ENCODE results near the gene HTR1E. TPM values are rescaled to one million over a fixed set of nuclear protein-coding genes. Genes with fewer than 3 reads are reported as not detected.

Gene HTR1E
- total RNA-seq, 1 donor from 2014 or later, result not detected

DNA sequence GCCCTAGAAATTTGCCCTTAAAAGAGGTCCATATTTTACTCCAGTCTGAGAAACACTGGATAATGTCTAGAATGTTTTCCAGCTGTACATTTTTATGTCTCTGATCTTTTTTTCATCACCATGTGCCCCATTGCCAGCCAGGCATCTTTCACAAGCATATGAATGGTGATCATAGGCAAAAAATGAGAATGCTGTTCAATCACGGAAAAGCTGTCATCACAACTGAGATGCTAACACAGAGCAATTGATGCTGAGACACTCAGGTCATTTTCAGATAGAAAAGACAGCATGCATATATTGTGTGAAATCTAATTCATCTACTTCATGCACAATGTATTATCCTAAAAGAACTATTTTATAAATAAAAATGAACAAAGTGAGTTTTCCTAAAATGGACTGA is 116.0 kb downstream of the HTR1E start:
- Histone ChIP-seq H3K27ac (no peak overlapping the region), H3K36me3 (no peaks in the 10 kb centered on the region), H3K4me3 (no peak overlapping the region), H3K9me3 (no peaks in the 10 kb centered on the region), H3K4me1 (no peaks in the 10 kb centered on the region), H3K27me3 (ENCODE audit: low read depth) (no peaks in the 10 kb centered on the region)
- no peak for DNase-seq
- intact Hi-C loops (cut with DNase I), result no loop called here
- TF ChIP-seq, protein P1, sequence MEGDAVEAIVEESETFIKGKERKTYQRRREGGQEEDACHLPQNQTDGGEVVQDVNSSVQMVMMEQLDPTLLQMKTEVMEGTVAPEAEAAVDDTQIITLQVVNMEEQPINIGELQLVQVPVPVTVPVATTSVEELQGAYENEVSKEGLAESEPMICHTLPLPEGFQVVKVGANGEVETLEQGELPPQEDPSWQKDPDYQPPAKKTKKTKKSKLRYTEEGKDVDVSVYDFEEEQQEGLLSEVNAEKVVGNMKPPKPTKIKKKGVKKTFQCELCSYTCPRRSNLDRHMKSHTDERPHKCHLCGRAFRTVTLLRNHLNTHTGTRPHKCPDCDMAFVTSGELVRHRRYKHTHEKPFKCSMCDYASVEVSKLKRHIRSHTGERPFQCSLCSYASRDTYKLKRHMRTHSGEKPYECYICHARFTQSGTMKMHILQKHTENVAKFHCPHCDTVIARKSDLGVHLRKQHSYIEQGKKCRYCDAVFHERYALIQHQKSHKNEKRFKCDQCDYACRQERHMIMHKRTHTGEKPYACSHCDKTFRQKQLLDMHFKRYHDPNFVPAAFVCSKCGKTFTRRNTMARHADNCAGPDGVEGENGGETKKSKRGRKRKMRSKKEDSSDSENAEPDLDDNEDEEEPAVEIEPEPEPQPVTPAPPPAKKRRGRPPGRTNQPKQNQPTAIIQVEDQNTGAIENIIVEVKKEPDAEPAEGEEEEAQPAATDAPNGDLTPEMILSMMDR (IDR thresholded peaks at IDR 0.05), result no peak
- ATAC-seq, result no peak

DNA sequence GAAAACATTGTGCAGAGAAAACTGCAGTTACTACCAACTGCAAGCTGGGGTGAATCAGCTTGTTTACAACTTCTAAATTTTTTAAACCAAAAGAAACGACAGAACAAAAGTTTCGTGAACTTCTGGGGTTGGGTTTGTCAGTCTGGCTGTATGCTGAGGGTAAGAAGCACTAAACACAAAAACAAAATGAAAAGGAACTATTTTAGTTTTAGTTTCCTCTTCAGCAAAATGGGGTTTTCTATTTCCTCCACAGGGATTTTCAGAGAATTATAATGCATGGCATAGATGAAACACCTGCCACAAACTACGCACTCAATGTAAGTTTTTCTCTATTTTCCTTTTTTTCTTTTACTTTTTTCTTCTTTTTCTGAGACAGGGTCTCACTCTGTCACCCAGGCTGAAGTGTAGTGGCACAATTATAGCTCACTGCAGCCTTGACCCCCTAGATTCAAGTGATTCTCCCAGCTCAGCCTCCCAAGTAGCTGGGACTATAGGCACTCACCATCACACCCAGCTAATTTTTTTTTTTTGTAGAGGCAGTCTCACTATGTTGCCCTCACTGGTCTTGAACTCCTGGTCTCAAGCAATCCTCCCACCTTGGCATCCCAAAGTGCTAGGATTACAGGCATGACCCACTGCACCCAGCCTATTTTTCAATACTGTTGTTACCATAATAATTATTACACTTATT is 117.0 kb downstream of the HTR1E start:
- DNase-seq, result no peak
- ATAC-seq, result no peak
- H3K9me3 ChIP-seq, result no peaks in the 10 kb centered on the region
- H3K4me1 ChIP-seq, result no peaks in the 10 kb centered on the region
- H3K4me3 ChIP-seq, result no peak overlapping the region
- no peak overlapping the region for H3K27ac ChIP-seq
- TF ChIP-seq, protein P1 (IDR thresholded peaks at IDR 0.05), result no peak
- no peaks in the 10 kb centered on the region for H3K36me3 ChIP-seq
- intact Hi-C loops (cut with DNase I), result no loop called here
- no peaks in the 10 kb centered on the region for H3K27me3 ChIP-seq (ENCODE audit: low read depth)

DNA sequence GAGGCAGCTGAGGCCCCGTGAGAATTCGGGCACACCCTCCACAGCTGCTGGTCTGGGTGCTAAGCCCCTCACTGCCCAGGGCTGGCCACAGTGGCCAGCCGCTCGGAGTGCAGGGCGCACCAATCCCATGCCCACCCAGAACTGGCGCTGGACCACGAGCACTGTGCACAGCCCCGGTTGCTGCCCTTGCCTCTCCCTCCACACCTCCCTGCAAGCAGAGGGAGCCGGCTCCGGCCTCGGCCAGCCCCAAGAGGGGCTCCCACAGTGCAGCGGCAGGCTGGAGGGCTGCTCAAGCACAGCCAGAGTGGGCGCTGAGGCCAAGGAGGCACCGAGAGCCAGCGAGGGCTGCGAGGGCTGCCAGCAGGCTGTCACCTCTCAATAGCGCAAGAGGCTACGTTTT is 122.6 kb downstream of the HTR1E start:
- no peaks in the 10 kb centered on the region for H3K9me3 ChIP-seq
- H3K27me3 ChIP-seq (ENCODE audit: low read depth), result no peaks in the 10 kb centered on the region
- intact Hi-C loops (cut with DNase I), result no loop called here
- TF ChIP-seq, protein P1 (IDR thresholded peaks at IDR 0.05), result no peak
- H3K27ac ChIP-seq, result no peak overlapping the region
- H3K4me1 ChIP-seq, result no peaks in the 10 kb centered on the region
- ATAC-seq (no peak), DNase-seq (no peak)
- H3K4me3 ChIP-seq, result no peak overlapping the region
- no peaks in the 10 kb centered on the region for H3K36me3 ChIP-seq

DNA sequence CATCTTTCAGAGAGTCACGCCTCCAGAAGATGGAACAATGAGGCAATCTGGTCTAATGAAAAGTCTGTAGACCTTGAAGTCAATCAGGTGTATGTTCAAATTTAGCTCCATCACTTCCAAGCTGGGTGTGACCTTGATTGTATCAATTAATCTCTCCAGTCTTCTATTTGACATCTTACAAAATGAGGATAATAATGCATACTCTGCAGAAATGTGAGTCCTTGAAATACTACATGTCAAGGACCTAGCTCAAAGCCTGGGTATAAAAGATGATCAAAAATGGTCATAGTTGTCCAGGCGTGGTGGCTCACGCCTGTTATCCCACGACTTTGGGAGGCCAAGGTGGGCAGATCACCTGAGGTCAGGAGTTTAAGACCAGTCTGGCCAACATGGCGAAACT is 127.8 kb downstream of the HTR1E start:
- intact Hi-C loops (cut with DNase I), result no loop called here
- H3K4me1 ChIP-seq, result no peaks in the 10 kb centered on the region
- no peaks in the 10 kb centered on the region for H3K27me3 ChIP-seq (ENCODE audit: low read depth)
- H3K27ac ChIP-seq, result no peak overlapping the region
- no peaks in the 10 kb centered on the region for H3K36me3 ChIP-seq
- H3K4me3 ChIP-seq, result no peak overlapping the region
- TF ChIP-seq, protein P1 (IDR thresholded peaks at IDR 0.05), result no peak
- no peaks in the 10 kb centered on the region for H3K9me3 ChIP-seq
- DNase-seq (no peak), ATAC-seq (no peak)

Other genes with a start within 250 kb of the HTR1E start
- not detected for gene CGA, start 157.6 kb downstream of the HTR1E start, total RNA-seq
- 43.1 TPM for gene ZNF292, start 218.0 kb downstream of the HTR1E start, total RNA-seq